GM12878 (cell line): Measurements from ENCODE around the gene MIEN1. TPM values are rescaled to one million over a fixed set of nuclear protein-coding genes. Genes with fewer than 3 reads are reported as not detected.

Source experiments
- ATAC-seq: fragments of 200-7000 bp; cut with Tn5 transposase; 3 replicates; pipeline ENCODE4 v1.9.1; 2020; ENCODE audit warnings: mild to moderate bottlenecking, moderate library complexity
- Bru-seq: library from RNA; stranded (reverse); fragments of 400-500 nt; gene quantifications from one replicate; lab custom pipeline; 2021; lab: Mats Ljungman, UMichigan
- BruChase-seq, 2 experiments: library from RNA; stranded (reverse); fragments of 400-500 nt; gene quantifications; one replicate each; lab custom pipeline; 2021; lab: Mats Ljungman, UMichigan
- BruUV-seq: library from RNA; stranded (reverse); fragments of 400-500 nt; replicated peaks from 2 replicates; lab custom pipeline; 2021; lab: Mats Ljungman, UMichigan
- CTCF ChIA-PET: fragments of 300-600 bp; sonication (Branson Sonifier 250); formaldehyde crosslinking; extraction: SDS; loops from one replicate; lab custom pipeline; 2021; ENCODE audit warnings: inconsistent platforms; lab: Yijun Ruan, JAX
- POLR2A ChIA-PET: fragments of 350-600 bp; formaldehyde crosslinking; extraction: SDS; loops from one replicate; lab custom pipeline; 2021; ENCODE audit warnings: inconsistent platforms; lab: Charles Lee
- RAD21 ChIA-PET: fragments of 300-600 bp; sonication (Branson Sonifier 250); formaldehyde crosslinking; loops from one replicate; lab custom pipeline; 2023; ENCODE audit warnings: antibody characterized with exemption; ENCODE audit not compliant: unreplicated experiment; lab: Charles Lee
- SMC1A ChIA-PET: fragments of 300-600 bp; sonication (Branson Sonifier 250); formaldehyde crosslinking; loops from one replicate; lab custom pipeline; 2023; ENCODE audit not compliant: unreplicated experiment, uncharacterized antibody; lab: Charles Lee
- DNase-seq: peaks from one replicate; pipeline ENCODE4 v3.0.0-alpha.2; 2011; ENCODE audit warnings: low read depth, low spot score
- FAIRE-seq: peaks from 3 replicates; lab custom pipeline; 2011; peaks lifted over from hg19 to GRCh38; lab: Jason Lieb, UNC
- H2AFZ ChIP-seq: 2 replicates; pipeline ENCODE4 v1.6.0; 2011; ENCODE audit warnings: low read depth, low read length, control low read depth; ENCODE audit not compliant: control insufficient read depth
- H3K27ac ChIP-seq: 2 replicates; pipeline ENCODE4 v1.5.1; 2011; ENCODE audit warnings: control low read depth; ENCODE audit not compliant: control insufficient read depth, insufficient read depth
- H3K27me3 ChIP-seq, 2 experiments: replicated peaks in 1 of 2; 2 replicates each; pipeline versions ENCODE4 v1.6.0 to v1.6.1; 2011; ENCODE audit warnings: low read length in 1 of 2; ENCODE audit not compliant: control insufficient read depth in 2 of 2, insufficient read depth in 2 of 2
- H3K36me3 ChIP-seq, 2 experiments: 2 replicates each; pipeline ENCODE4 v1.5.1; 2011; ENCODE audit warnings: low read length in 1 of 2; ENCODE audit not compliant: control insufficient read depth in 2 of 2, insufficient read depth in 2 of 2
- H3K4me1 ChIP-seq: 2 replicates; pipeline ENCODE4 v1.6.1; 2011; ENCODE audit warnings: mild to moderate bottlenecking, low read length, moderate library complexity, mixed read lengths; ENCODE audit not compliant: control insufficient read depth, insufficient read depth
- H3K4me2 ChIP-seq: 2 replicates; pipeline ENCODE4 v1.6.0; 2011; ENCODE audit warnings: control low read depth; ENCODE audit not compliant: control insufficient read depth, insufficient read depth
- H3K4me3 ChIP-seq: fragments of 200-600 bp; sonication (generic); 2 replicates; pipeline ENCODE4 v1.5.1; 2016
- H3K79me2 ChIP-seq: 2 replicates; pipeline ENCODE4 v1.6.0; 2011; ENCODE audit warnings: low read length; ENCODE audit not compliant: control insufficient read depth, insufficient read depth
- H3K9ac ChIP-seq: 2 replicates; pipeline ENCODE4 v1.8.0; 2011; ENCODE audit warnings: low read length, control low read depth, mixed read lengths; ENCODE audit not compliant: control insufficient read depth, insufficient read depth
- H3K9me3 ChIP-seq: replicated peaks from 3 replicates; pipeline ENCODE4 v1.5.1; 2011; ENCODE audit warnings: mild to moderate bottlenecking, low read length; ENCODE audit not compliant: control insufficient read depth, insufficient read depth
- H4K20me1 ChIP-seq: 2 replicates; pipeline ENCODE4 v1.6.0; 2011; ENCODE audit not compliant: control insufficient read depth, insufficient read depth
- ESRRA ChIP-seq: IDR thresholded peaks from 2 replicates; pipeline ENCODE4 v1.6.1; 2012; ENCODE audit warnings: mild to moderate bottlenecking, low read length, improper control_type of control experiment
- HDGF ChIP-seq: fragments of 450-650 bp; IDR thresholded peaks from 2 replicates; pipeline ENCODE4 v1.6.1; 2016; ENCODE audit warnings: antibody characterized with exemption
- MTA2 ChIP-seq: fragments of 450-650 bp; IDR thresholded peaks from 2 replicates; pipeline ENCODE4 v1.6.1; 2016; ENCODE audit warnings: low read depth, mild to moderate bottlenecking, moderate library complexity
- PAX5 ChIP-seq: IDR thresholded peaks from 2 replicates; pipeline ENCODE4 v1.6.1; 2011; ENCODE audit warnings: low read depth, low read length, borderline replicate concordance
- RCOR1 ChIP-seq: conservative IDR thresholded peaks from 2 replicates; pipeline ENCODE4 v1.6.1; 2012; ENCODE audit warnings: low read depth, low read length, improper control_type of control experiment
- REST ChIP-seq: IDR thresholded peaks from 2 replicates; pipeline ENCODE4 v1.6.1; 2012; ENCODE audit warnings: mild to moderate bottlenecking, low read depth, low read length
- ZSCAN29 ChIP-seq: fragments of 450-650 bp; IDR thresholded peaks from 2 replicates; pipeline ENCODE4 v1.6.1; 2017; ENCODE audit warnings: mild to moderate bottlenecking, moderate library complexity
- WGBS: methylation state at CpG from one replicate; pipeline ENCODE4 v1.1.6; 2016; ENCODE audit warnings: low lambda C conversion rate; ENCODE audit not compliant: insufficient replicate concordance, insufficient coverage; ENCODE audit errors: missing lambda C conversion rate; 5-methylcytosine and 5-hydroxymethylcytosine counted together
- in situ Hi-C: fragments of 300-500 bp; cut with MboI; formaldehyde crosslinking; loops from 9 replicates; pipeline ENCODE4 v1.14.3; 2018; ENCODE audit warnings: mixed read lengths
- intact Hi-C: fragments of 100-400 bp; cut with micrococcal nuclease; formaldehyde crosslinking; loops from one replicate; pipeline ENCODE4 v1.14.2; 2022; ENCODE audit not compliant: unreplicated experiment
- long read RNA-seq, 2 experiments: library from polyadenylated mRNA; unstranded; transcript quantifications; one replicate each; pipeline ENCODE4 v2.0.0, GENCODE V29; 2019 to 2020
- polyA minus RNA-seq, 3 experiments: library from RNA; depleted of rRNA, polyadenylated mRNA; stranded (reverse); fragments of >200 nt; gene quantifications; 2 replicates each; pipeline ENCODE4 v1.2.3, GENCODE V29; 2011
- polyA plus RNA-seq, 11 experiments: library from polyadenylated mRNA; depleted of rRNA in 4 of 11; unstranded in 6 of 11; stranded (reverse) in 5 of 11; fragments of >200 nt; fragmentation: Nextera tagmentation in 4 of 11; fragmentation: Illumina TruSeq in 1 of 11; extraction: Ambion mirVana in 4 of 11; extraction: Trizol in 1 of 11; gene quantifications; 1 replicate in 1 of 11; 2 replicates in 10 of 11; pipeline versions ENCODE4 v1.2.1 to v1.2.3, GENCODE V29; 2011 to 2016; ENCODE audit warnings: inconsistent platforms in 2 of 11, missing spikeins in 2 of 11, low read depth in 1 of 11
- total RNA-seq, 4 experiments: library from RNA; depleted of rRNA in 3 of 4; stranded (reverse); fragments of >200 nt in 3 of 4; fragmentation: Illumina TruSeq in 1 of 4; extraction: Trizol in 1 of 4; gene quantifications; 2 replicates each; pipeline versions ENCODE4 v1.2.1 to v1.2.3, GENCODE V29; 2013 to 2021
- TF ChIP-seq, protein P1 (sequence below): fragments of 450-650 bp; IDR thresholded peaks from 2 replicates; pipeline ENCODE4 v1.6.1; 2017; ENCODE audit warnings: mild to moderate bottlenecking, moderate library complexity

MIEN1 gene, protein sequence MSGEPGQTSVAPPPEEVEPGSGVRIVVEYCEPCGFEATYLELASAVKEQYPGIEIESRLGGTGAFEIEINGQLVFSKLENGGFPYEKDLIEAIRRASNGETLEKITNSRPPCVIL
- 14.7 and 16.1 TPM in 2 replicates for total RNA-seq (2013; cell fraction: nucleolus; rRNA removed)
- 42.5 and 50.5 TPM in 2 replicates for total RNA-seq (2014; rRNA removed)
- total RNA-seq (2014; rRNA removed; fragmentation: Illumina TruSeq; extraction: Trizol) = 34.2 and 41.5 TPM in 2 replicates
- 36.6 and 39.7 TPM in 2 replicates for total RNA-seq (2021)
- 47.5 TPM for polyA plus RNA-seq (2011; ENCODE audit: low read depth)
- 29.2 and 45.0 TPM in 2 replicates for polyA plus RNA-seq (2011; rRNA removed)
- polyA plus RNA-seq (2011; cell fraction: cytosol; rRNA removed) = 61.0 and 70.8 TPM in 2 replicates
- 29.0 and 38.3 TPM in 2 replicates for polyA plus RNA-seq (2011; cell fraction: nucleus; rRNA removed)
- polyA plus RNA-seq (2012) = 37.8 and 45.6 TPM in 2 replicates
- polyA plus RNA-seq (2014; fragmentation: Illumina TruSeq; extraction: Trizol) = 69.2 and 74.4 TPM in 2 replicates
- 10 to 100 TPM; 24.9 to 42.5 TPM for polyA plus RNA-seq (2014; fragmentation: Nextera tagmentation; extraction: Ambion mirVana)
- 61.5 and 70.1 TPM in 2 replicates for polyA plus RNA-seq (2014; rRNA removed)
- 10 to 100 TPM; 86.4 to 89.1 TPM for polyA plus RNA-seq (2016; fragmentation: Nextera tagmentation; extraction: Ambion mirVana)
- polyA minus RNA-seq (2011; rRNA and poly(A)+ RNA removed) = 14.0 and 24.9 TPM in 2 replicates
- 11.0 and 11.6 TPM in 2 replicates for polyA minus RNA-seq (2011; cell fraction: cytosol; rRNA and poly(A)+ RNA removed)
- polyA minus RNA-seq (2011; cell fraction: nucleus; rRNA and poly(A)+ RNA removed) = 21.4 and 28.5 TPM in 2 replicates
- percentile 79 among the genes with signal in this experiment for Bru-seq, nascent RNA
- BruChase-seq, experiment 1, labeled RNA remaining after a 6-hour chase = percentile 88 among the genes with signal in this experiment
- BruChase-seq, experiment 2, labeled RNA remaining after a 2-hour chase = percentile 80 among the genes with signal in this experiment
- long read RNA-seq, experiment 1, transcript MIEN1-201 (4 exons, 1,006 nt) = major isoform, 25 of 29 reads
- long read RNA-seq, experiment 1, partial matches to known transcripts = 0 of 29 reads
- long read RNA-seq, experiment 1, other reads (novel, unspliced or antisense) = 1 of 29 reads
- long read RNA-seq, experiment 2, transcript MIEN1-201 (4 exons, 1,006 nt) = major isoform, 38 of 40 reads
- long read RNA-seq, experiment 2, partial matches to known transcripts = 0 of 40 reads
- long read RNA-seq, experiment 2, other reads (novel, unspliced or antisense) = 0 of 40 reads

DNA sequence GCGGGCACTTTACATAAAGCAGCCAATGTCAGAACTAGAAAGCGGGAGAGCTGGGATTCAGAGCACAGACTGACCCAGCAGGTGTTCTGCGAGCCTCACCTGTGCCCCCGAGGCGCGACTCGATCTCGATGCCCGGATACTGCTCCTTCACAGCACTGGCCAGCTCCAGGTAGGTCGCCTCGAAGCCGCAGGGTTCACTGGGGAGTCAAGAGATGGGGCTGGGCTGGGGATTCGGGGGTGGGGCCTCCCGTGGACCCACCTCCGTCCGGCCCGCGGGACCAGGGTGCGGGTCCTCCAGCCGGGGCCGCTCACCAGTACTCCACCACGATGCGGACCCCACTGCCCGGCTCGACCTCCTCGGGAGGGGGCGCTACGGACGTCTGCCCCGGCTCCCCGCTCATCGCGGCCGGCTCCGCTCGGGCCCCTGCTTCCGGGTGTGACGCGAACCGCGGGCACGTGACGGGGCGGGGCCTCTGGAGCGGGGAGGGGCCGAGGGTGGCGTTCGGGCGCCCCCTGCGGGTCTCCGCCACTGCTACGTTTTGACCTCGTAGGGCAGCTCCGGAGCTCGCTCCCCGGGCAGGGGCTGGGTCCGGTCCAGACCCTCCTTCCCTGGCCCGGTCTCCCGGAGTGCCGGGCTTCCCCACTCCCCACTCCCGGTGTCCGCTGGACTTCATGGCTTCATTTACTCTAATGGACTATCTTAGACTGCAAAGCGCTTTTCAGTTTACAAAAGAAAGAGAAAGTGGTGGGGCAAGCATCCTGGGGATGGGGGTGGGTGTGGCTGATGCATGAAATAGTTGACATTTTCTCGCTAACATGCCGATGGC, at the start of gene MIEN1:
TSS of gene MIEN1 (minus strand) at position 438 of the 827 bp plus-strand sequence. CDS start at position 401, 37 bp downstream.
- TSS peak; percentile 90 for BruUV-seq
- ATAC-seq (peak; percentile 96), DNase-seq (peak; percentile 43), FAIRE-seq (peak; percentile 35)
- POLR2A ChIA-PET = interaction anchor here (0.6 to 2.1 kb wide), 8 partner anchors 22 to 132 kb away, joined by 3 to 9 read pairs (median 4); no protein-coding TSS in a partner anchor
- Histone ChIP-seq H3K9ac (peak within 1 kb of the TSS; percentile 78), H3K9me3 (no peaks in the 10 kb centered on the region), H3K27me3 (no peaks in the 10 kb centered on the region), H3K27ac (peak within 1 kb of the TSS; percentile 88), H3K4me2 (peak within 1 kb of the TSS; percentile 86), H3K4me3 (peak within 1 kb of the TSS; percentile 91), H2AFZ (peak within 1 kb of the TSS; percentile 89), H3K4me1 (peaks cover 3% of the 10 kb centered on the region; the same call in 1 of the 2 replicates), H4K20me1 (no peaks in the 10 kb centered on the region), H3K36me3 (0 out of 4 replicates have a peak, but pooled peaks cover 0 to 3% of the 10 kb centered on the region in 2 experiments), H3K79me2 (peaks cover 7% of the 10 kb centered on the region)
- intact Hi-C loops = loop anchor here (2.0 to 5.0 kb wide), 2 partner anchors 24 to 108 kb away; no protein-coding TSS in a partner anchor
- RAD21 ChIA-PET = interaction anchor here (0.7 to 2.8 kb wide), 18 partner anchors 9 to 142 kb away, joined by 3 to 14 read pairs (median 5); partner anchors contain the start of genes IKZF3, PGAP3 and PNMT
- SMC1A ChIA-PET = interaction anchor here (0.9 to 3.6 kb wide), 13 partner anchors 23 to 165 kb away, joined by 3 to 20 read pairs (median 4); partner anchors contain the start of genes IKZF3 and PGAP3
- under 1% methylated on average over 30 of the region's 65 CpGs for WGBS
- in situ Hi-C loops = no loop called here
- CTCF ChIA-PET = interaction anchor here (0.6 to 5.6 kb wide), 30 partner anchors 9 to 250 kb away, joined by 3 to 79 read pairs (median 6); partner anchors contain the start of genes IKZF3, PGAP3, PNMT and PSMD3
- TF ChIP-seq REST (no peak), PAX5 (no peak), ZSCAN29 (0 out of 2 replicates have a peak, but pooled peaks have one; percentile 34), MTA2 (no peak), HDGF (no peak), ESRRA (no peak), RCOR1 (0 out of 2 replicates have a peak, but pooled peaks have one; percentile 44)
- TF ChIP-seq, protein P1, sequence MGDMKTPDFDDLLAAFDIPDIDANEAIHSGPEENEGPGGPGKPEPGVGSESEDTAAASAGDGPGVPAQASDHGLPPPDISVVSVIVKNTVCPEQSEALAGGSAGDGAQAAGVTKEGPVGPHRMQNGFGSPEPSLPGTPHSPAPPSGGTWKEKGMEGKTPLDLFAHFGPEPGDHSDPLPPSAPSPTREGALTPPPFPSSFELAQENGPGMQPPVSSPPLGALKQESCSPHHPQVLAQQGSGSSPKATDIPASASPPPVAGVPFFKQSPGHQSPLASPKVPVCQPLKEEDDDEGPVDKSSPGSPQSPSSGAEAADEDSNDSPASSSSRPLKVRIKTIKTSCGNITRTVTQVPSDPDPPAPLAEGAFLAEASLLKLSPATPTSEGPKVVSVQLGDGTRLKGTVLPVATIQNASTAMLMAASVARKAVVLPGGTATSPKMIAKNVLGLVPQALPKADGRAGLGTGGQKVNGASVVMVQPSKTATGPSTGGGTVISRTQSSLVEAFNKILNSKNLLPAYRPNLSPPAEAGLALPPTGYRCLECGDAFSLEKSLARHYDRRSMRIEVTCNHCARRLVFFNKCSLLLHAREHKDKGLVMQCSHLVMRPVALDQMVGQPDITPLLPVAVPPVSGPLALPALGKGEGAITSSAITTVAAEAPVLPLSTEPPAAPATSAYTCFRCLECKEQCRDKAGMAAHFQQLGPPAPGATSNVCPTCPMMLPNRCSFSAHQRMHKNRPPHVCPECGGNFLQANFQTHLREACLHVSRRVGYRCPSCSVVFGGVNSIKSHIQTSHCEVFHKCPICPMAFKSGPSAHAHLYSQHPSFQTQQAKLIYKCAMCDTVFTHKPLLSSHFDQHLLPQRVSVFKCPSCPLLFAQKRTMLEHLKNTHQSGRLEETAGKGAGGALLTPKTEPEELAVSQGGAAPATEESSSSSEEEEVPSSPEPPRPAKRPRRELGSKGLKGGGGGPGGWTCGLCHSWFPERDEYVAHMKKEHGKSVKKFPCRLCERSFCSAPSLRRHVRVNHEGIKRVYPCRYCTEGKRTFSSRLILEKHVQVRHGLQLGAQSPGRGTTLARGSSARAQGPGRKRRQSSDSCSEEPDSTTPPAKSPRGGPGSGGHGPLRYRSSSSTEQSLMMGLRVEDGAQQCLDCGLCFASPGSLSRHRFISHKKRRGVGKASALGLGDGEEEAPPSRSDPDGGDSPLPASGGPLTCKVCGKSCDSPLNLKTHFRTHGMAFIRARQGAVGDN = peak; percentile 64
